HG03039 (cell line): Measurements from ENCODE around the gene POU2AF3.

Experiments
- ATAC-seq: cut with Tn5 transposase; IDR thresholded peaks from one replicate; pipeline ENCODE4 v1.9.1; 2021; ENCODE audit warnings: mild to moderate bottlenecking, moderate library complexity; ENCODE audit not compliant: unreplicated experiment

POU2AF3 gene

GRCh38 chr11:111324277-111324720 is 26.0 kb downstream of the POU2AF3 start:
- no peak for ATAC-seq

GRCh38 chr11:111325259-111325658 is 26.9 kb downstream of the POU2AF3 start:
- no peak for ATAC-seq

GRCh38 chr11:111326824-111327223 is 28.5 kb downstream of the POU2AF3 start:
- no peak for ATAC-seq

GRCh38 chr11:111327908-111328624 is 29.7 kb downstream of the POU2AF3 start:
- no peak for ATAC-seq

GRCh38 chr11:111329306-111330204 is 31.2 kb downstream of the POU2AF3 start:
- ATAC-seq: no peak

GRCh38 chr11:111330234-111330893 is 32.0 kb downstream of the POU2AF3 start:
- no peak for ATAC-seq

GRCh38 chr11:111331711-111332479 is 33.5 kb downstream of the POU2AF3 start:
- ATAC-seq: no peak

GRCh38 chr11:111334532-111335502 is 36.5 kb downstream of the POU2AF3 start:
- ATAC-seq: no peak

GRCh38 chr11:111335549-111335948 is 37.2 kb downstream of the POU2AF3 start:
- ATAC-seq: no peak

GRCh38 chr11:111336062-111336461 is 37.7 kb downstream of the POU2AF3 start:
- ATAC-seq: no peak

- no peak for ATAC-seq
Observed at GRCh38 chr11:111336582-111337256, 38.4 kb downstream of the POU2AF3 start.

GRCh38 chr11:111339758-111340388 is 41.5 kb downstream of the POU2AF3 start:
- no peak for ATAC-seq

GRCh38 chr11:111342329-111342728 is 44.0 kb downstream of the POU2AF3 start:
- no peak for ATAC-seq

- no peak for ATAC-seq
Observed at GRCh38 chr11:111344032-111344431, 45.7 kb downstream of the POU2AF3 start.

- no peak for ATAC-seq
Observed at GRCh38 chr11:111347002-111347722, 48.8 kb downstream of the POU2AF3 start.

- ATAC-seq: no peak
Observed at GRCh38 chr11:111347723-111348115, 49.4 kb downstream of the POU2AF3 start.

GRCh38 chr11:111348147-111348546 is 49.8 kb downstream of the POU2AF3 start:
- no peak for ATAC-seq

- no peak for ATAC-seq
Observed at GRCh38 chr11:111349191-111349695, 50.9 kb downstream of the POU2AF3 start.
